HEK293 (cell line): Measurements from ENCODE around the gene RPUSD4.

Experiments
- CTCF ChIP-seq: fragments of 450-650 bp; formaldehyde crosslinking; IDR thresholded peaks from 2 replicates; pipeline ENCODE4 v1.5.1; 2016; ENCODE audit warnings: missing biosample characterization, missing genetic modification characterization
- ZBTB21 ChIP-seq: fragments of 450-650 bp; formaldehyde crosslinking; IDR thresholded peaks from 2 replicates; pipeline ENCODE4 v1.5.1; 2017; ENCODE audit warnings: missing biosample characterization, missing genetic modification characterization
- ZNF114 ChIP-seq: fragments of 450-650 bp; formaldehyde crosslinking; IDR thresholded peaks from 2 replicates; pipeline ENCODE4 v1.5.0; 2017; ENCODE audit warnings: missing biosample characterization, missing genetic modification characterization
- ZNF274 ChIP-seq, 2 experiments: fragments of 200-500 bp in 1 of 2; fragments of 450-650 bp in 1 of 2; sonication (Bioruptor generic) in 1 of 2; formaldehyde crosslinking in 1 of 2; IDR thresholded peaks; 2 replicates each; pipeline versions ENCODE4 v1.5.1 to v1.6.1; 2014 to 2016; ENCODE audit warnings: borderline replicate concordance in 1 of 2, inconsistent platforms in 1 of 2, low read length in 1 of 2, missing biosample characterization in 1 of 2, missing genetic modification characterization in 1 of 2
- ZNF394 ChIP-seq: fragments of 450-650 bp; formaldehyde crosslinking; IDR thresholded peaks from 2 replicates; pipeline ENCODE4 v1.5.1; 2016; ENCODE audit warnings: missing biosample characterization, missing genetic modification characterization, mild to moderate bottlenecking, moderate library complexity, borderline replicate concordance

- TF ChIP-seq ZNF274 (IDR thresholded peaks at IDR 0.05; ENCODE audit: low read length) (no peak), ZNF274 (tag by site-specific recombination; IDR thresholded peaks at IDR 0.05; ENCODE audit: borderline replicate concordance) (no peak), ZNF394 (tag by site-specific recombination) (no peak), ZBTB21 (no peak), CTCF (tag by site-specific recombination) (no peak), ZNF114 (tag by site-specific recombination) (no peak)
Observed at GRCh38 chr11:126197277-126197939, 14.0 kb downstream of the RPUSD4 start.
